Measurements from ENCODE around the gene SCT.

Gene SCT

DNA sequence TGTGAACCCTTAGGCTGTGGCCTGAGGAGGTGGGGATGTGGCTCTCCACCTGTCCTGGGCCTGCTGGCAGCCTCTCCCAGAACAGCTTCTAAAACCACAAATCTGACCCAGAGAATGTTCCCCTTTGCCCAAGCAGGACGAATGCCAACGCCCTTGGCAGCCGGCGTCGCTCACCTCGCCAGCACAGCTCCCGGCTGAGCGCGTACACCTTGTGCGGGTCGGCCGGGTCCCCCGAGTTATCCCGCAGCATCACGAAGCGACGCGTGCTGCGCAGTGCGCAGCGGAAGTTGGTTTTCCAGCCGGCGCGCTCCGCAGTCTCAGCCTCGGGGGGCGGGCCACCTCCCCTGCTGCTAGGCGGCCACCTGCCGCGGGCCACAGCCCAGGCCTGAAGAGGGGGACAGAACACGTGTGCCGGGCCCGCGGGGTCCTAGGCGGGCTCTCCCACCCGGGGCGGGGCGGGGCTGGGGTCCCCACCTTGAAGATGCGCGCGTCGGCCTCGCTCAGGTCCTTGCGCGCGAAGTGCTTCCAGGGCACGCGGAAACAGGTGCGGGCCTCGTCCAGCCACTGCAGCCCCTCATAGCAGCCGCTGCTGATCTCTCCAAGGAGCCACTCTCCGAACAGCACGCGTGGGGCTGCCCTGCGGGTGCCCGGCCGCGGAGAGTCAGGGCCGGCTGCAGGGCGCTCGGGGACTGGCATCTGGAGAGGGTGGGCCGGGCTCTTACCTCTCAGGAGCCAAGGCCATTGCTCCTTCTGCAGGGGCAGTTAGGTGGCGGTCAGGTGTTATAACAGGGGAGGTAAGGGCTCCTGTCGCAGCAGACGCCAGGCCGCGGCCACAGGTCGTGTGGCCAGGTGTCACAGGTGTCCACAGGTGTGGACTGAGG is 12.1 kb downstream of the SCT start:
- H3K4me3 ChIP-seq (ENCODE audit: low read length) = peak overlapping the region; percentile 88
- peak overlapping the region; percentile 77 for H3K9ac ChIP-seq (ENCODE audit: low read length)
- peaks cover 5% of the 10 kb centered on the region; the same call in 1 of the 2 replicates for H3K79me2 ChIP-seq (ENCODE audit: low read length)
- peaks cover 20% of the 10 kb centered on the region for H3K4me1 ChIP-seq (ENCODE audit: low read length)
- H3K4me2 ChIP-seq (ENCODE audit: low read length) = peak overlapping the region; percentile 84
- peaks cover 20% of the 10 kb centered on the region for H4K20me1 ChIP-seq (ENCODE audit: insufficient read depth, low read length)
- H3K27ac ChIP-seq (ENCODE audit: low read length) = peak overlapping the region; percentile 90
- no peak overlapping the region for H2AFZ ChIP-seq (ENCODE audit: low read depth, low read length)
- no peaks in the 10 kb centered on the region for H3K9me3 ChIP-seq (ENCODE audit: insufficient read depth, low read length)
- TF ChIP-seq EZH2phosphoT487 (IDR thresholded peaks at IDR 0.05; ENCODE audit: low read depth) = no peak
- TF ChIP-seq, protein P1, sequence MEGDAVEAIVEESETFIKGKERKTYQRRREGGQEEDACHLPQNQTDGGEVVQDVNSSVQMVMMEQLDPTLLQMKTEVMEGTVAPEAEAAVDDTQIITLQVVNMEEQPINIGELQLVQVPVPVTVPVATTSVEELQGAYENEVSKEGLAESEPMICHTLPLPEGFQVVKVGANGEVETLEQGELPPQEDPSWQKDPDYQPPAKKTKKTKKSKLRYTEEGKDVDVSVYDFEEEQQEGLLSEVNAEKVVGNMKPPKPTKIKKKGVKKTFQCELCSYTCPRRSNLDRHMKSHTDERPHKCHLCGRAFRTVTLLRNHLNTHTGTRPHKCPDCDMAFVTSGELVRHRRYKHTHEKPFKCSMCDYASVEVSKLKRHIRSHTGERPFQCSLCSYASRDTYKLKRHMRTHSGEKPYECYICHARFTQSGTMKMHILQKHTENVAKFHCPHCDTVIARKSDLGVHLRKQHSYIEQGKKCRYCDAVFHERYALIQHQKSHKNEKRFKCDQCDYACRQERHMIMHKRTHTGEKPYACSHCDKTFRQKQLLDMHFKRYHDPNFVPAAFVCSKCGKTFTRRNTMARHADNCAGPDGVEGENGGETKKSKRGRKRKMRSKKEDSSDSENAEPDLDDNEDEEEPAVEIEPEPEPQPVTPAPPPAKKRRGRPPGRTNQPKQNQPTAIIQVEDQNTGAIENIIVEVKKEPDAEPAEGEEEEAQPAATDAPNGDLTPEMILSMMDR (IDR thresholded peaks at IDR 0.05; ENCODE audit: low read depth, low read length) = no peak
- peaks cover 33% of the 10 kb centered on the region for H3K36me3 ChIP-seq (replicated peaks; ENCODE audit: low read depth, low read length)
- no peaks in the 10 kb centered on the region for H3K27me3 ChIP-seq (ENCODE audit: low read depth, low read length)

DNA sequence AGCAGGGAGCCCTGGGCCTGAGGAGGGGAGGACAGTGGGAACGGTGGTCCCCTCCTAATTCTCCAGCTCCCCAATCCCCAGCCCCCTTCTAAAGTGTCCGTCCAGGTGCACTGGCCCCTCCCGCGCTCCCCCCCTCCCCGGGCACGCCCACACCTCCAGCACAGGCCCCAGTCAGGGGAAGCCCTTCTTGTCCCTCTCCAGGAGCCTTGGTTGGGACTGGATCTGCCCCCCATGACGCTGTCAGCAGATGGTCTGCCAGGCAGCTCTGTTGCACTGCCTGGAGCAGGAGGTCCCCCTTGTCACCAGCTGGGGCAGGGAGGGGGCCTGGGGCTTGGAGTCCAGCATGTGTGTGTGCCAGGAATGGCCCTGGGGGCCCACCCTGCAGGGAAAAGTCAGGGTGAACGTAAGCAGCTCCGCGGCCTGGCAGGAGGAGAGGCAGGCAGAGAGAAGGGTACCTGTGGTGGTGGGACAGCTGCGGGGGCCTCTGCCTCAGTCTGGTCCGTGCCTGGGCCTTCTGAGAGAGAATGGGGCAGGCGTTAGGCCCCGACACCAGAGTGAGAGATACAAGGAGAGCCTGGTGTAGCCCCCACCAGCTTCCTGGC is 12.9 kb downstream of the SCT start:
- peak overlapping the region; percentile 84; the same call in 1 of the 2 replicates for H3K4me2 ChIP-seq (ENCODE audit: low read length)
- no peak overlapping the region for H2AFZ ChIP-seq (ENCODE audit: low read depth, low read length)
- no peaks in the 10 kb centered on the region for H3K9me3 ChIP-seq (ENCODE audit: insufficient read depth, low read length)
- H3K27ac ChIP-seq (ENCODE audit: low read length) = no peak overlapping the region
- TF ChIP-seq, protein P1 (IDR thresholded peaks at IDR 0.05; ENCODE audit: low read depth, low read length) = no peak
- no peak for TF ChIP-seq EZH2phosphoT487 (IDR thresholded peaks at IDR 0.05; ENCODE audit: low read depth)
- peaks cover 38% of the 10 kb centered on the region for H3K36me3 ChIP-seq (replicated peaks; ENCODE audit: low read depth, low read length)
- peaks cover 20% of the 10 kb centered on the region for H4K20me1 ChIP-seq (ENCODE audit: insufficient read depth, low read length)
- no peaks in the 10 kb centered on the region for H3K27me3 ChIP-seq (ENCODE audit: low read depth, low read length)
- H3K4me1 ChIP-seq (ENCODE audit: low read length) = peaks cover 20% of the 10 kb centered on the region
- no peak overlapping the region for H3K9ac ChIP-seq (ENCODE audit: low read length)
- peaks cover 5% of the 10 kb centered on the region; the same call in 1 of the 2 replicates for H3K79me2 ChIP-seq (ENCODE audit: low read length)
- no peak overlapping the region for H3K4me3 ChIP-seq (ENCODE audit: low read length)

DNA sequence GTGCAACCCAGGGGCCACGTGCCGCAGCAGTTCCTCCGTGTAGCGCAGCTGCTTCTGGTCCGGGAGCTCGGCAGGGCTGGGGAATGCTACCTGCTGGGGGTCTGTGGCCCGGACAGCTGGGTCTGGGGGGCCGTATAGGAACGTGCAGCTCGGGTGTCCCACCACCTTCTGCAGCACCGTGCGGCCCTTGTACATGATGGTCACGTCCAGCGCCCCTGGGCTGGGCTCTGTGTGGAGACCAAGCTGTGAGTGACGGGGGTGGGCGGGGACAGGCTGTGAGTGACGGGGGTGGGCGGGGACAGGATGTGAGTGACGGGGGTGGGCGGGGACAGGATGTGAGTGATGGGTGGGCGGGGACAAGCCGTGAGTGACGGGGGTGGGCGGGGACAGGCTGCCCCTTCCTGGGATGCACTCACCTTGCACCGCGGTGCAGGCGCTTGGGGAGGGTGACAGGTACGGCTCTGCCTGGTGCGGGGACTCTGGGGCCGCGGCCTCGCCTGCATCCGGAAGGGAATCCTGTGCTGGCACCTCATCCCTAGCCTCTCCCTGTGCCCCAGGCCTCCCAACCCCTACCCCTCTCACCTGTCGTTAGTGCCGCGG is 13.5 kb downstream of the SCT start:
- H3K9me3 ChIP-seq (ENCODE audit: insufficient read depth, low read length) = no peaks in the 10 kb centered on the region
- peaks cover 41% of the 10 kb centered on the region for H3K36me3 ChIP-seq (replicated peaks; ENCODE audit: low read depth, low read length)
- H3K79me2 ChIP-seq (ENCODE audit: low read length) = peaks cover 5% of the 10 kb centered on the region; the same call in 1 of the 2 replicates
- no peak overlapping the region for H3K27ac ChIP-seq (ENCODE audit: low read length)
- H3K27me3 ChIP-seq (ENCODE audit: low read depth, low read length) = no peaks in the 10 kb centered on the region
- H4K20me1 ChIP-seq (ENCODE audit: insufficient read depth, low read length) = peaks cover 20% of the 10 kb centered on the region
- H3K4me3 ChIP-seq (ENCODE audit: low read length) = no peak overlapping the region
- TF ChIP-seq, protein P1 (IDR thresholded peaks at IDR 0.05; ENCODE audit: low read depth, low read length) = no peak
- no peak for TF ChIP-seq EZH2phosphoT487 (IDR thresholded peaks at IDR 0.05; ENCODE audit: low read depth)
- H2AFZ ChIP-seq (ENCODE audit: low read depth, low read length) = no peak overlapping the region
- H3K4me1 ChIP-seq (ENCODE audit: low read length) = peaks cover 20% of the 10 kb centered on the region
- H3K9ac ChIP-seq (ENCODE audit: low read length) = no peak overlapping the region
- no peak overlapping the region for H3K4me2 ChIP-seq (ENCODE audit: low read length)

DNA sequence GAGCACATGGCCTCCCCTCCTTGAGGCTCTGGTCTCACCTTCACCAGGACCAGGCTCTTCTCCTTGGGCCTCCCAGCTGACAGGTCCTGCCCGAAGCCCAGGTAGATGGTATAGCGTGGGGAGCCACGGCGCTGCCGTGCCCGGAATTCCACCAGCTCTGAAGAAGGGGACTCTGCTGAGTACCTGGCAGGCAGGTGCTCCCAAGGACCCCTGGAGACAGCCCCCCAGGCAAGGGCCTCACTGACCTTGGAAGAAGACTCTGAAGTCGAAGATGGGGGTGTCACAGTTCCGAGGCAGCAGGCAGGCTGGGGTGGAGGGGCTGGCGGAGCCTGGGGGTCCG is 14.1 kb downstream of the SCT start:
- Histone ChIP-seq H3K4me3 (ENCODE audit: low read length) (no peak overlapping the region), H3K9ac (ENCODE audit: low read length) (no peak overlapping the region), H2AFZ (ENCODE audit: low read depth, low read length) (no peak overlapping the region), H3K27me3 (ENCODE audit: low read depth, low read length) (no peaks in the 10 kb centered on the region), H3K4me1 (ENCODE audit: low read length) (peaks cover 20% of the 10 kb centered on the region), H3K4me2 (ENCODE audit: low read length) (no peak overlapping the region), H3K27ac (ENCODE audit: low read length) (no peak overlapping the region), H3K79me2 (ENCODE audit: low read length) (peaks cover 5% of the 10 kb centered on the region; the same call in 1 of the 2 replicates), H3K9me3 (ENCODE audit: insufficient read depth, low read length) (no peaks in the 10 kb centered on the region), H4K20me1 (ENCODE audit: insufficient read depth, low read length) (peaks cover 20% of the 10 kb centered on the region), H3K36me3 (replicated peaks; ENCODE audit: low read depth, low read length) (peaks cover 46% of the 10 kb centered on the region)
- TF ChIP-seq EZH2phosphoT487 (IDR thresholded peaks at IDR 0.05; ENCODE audit: low read depth) = no peak
- TF ChIP-seq, protein P1 (IDR thresholded peaks at IDR 0.05; ENCODE audit: low read depth, low read length) = no peak

Data from OCI-LY3 (cell line).